ENCODE data around the gene ADGRV1.

GRCh38 chr5:90690307-90690706 is 131.7 kb downstream of the ADGRV1 start:
- TF ChIP-seq POLR2A (IDR thresholded peaks at IDR 0.05) = no peak
- TF ChIP-seq, protein P1, sequence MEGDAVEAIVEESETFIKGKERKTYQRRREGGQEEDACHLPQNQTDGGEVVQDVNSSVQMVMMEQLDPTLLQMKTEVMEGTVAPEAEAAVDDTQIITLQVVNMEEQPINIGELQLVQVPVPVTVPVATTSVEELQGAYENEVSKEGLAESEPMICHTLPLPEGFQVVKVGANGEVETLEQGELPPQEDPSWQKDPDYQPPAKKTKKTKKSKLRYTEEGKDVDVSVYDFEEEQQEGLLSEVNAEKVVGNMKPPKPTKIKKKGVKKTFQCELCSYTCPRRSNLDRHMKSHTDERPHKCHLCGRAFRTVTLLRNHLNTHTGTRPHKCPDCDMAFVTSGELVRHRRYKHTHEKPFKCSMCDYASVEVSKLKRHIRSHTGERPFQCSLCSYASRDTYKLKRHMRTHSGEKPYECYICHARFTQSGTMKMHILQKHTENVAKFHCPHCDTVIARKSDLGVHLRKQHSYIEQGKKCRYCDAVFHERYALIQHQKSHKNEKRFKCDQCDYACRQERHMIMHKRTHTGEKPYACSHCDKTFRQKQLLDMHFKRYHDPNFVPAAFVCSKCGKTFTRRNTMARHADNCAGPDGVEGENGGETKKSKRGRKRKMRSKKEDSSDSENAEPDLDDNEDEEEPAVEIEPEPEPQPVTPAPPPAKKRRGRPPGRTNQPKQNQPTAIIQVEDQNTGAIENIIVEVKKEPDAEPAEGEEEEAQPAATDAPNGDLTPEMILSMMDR (IDR thresholded peaks at IDR 0.05) = no peak
- TF ChIP-seq POLR2AphosphoS5 (IDR thresholded peaks at IDR 0.05) = no peak
- no peak for TF ChIP-seq EP300 (IDR thresholded peaks at IDR 0.05; ENCODE audit: low read depth)
